Choroid plexus epithelial cell (primary cell): ENCODE data around the gene HUWE1.

Experiments
- DNase-seq: peaks from one replicate; pipeline ENCODE4 v3.0.0-alpha.2; 2010; ENCODE audit warnings: low read depth
- H3K4me3 ChIP-seq: 2 replicates; pipeline ENCODE4 v1.5.1; 2011; ENCODE audit warnings: low read depth, mild to moderate bottlenecking, control low read depth, low read length, moderate library complexity
- TF ChIP-seq, protein P1 (sequence below): conservative IDR thresholded peaks from 2 replicates; pipeline ENCODE4 v1.5.1; 2011; ENCODE audit warnings: low read depth, mild to moderate bottlenecking, control low read depth, inconsistent platforms, low read length, moderate library complexity

Gene HUWE1

DNA sequence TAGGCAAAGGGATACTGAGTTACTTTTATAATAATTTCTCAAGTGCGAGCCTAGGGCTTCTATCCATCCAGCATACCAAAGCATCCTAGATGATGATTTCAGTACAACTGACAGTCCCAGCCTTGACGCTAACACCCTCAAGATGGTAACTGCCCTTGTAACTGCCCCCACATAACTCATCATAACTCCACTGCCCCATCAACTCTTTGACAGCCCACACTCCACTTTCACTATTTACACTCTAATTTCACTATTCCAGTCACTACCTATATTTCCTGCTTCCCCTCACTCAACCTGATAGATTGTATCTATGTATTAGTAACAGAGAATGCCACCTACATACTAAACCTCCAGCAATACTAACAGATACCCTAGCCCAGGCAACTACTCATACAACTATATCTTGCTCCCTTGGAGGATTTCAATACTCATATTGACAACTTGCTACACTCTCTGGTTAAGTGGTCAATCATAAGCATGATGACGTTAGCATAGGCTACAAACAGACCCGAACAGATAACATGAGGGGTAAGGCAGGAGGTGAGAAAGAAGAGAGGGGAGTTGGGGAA is 65.0 kb downstream of the HUWE1 start:
- TF ChIP-seq, protein P1, sequence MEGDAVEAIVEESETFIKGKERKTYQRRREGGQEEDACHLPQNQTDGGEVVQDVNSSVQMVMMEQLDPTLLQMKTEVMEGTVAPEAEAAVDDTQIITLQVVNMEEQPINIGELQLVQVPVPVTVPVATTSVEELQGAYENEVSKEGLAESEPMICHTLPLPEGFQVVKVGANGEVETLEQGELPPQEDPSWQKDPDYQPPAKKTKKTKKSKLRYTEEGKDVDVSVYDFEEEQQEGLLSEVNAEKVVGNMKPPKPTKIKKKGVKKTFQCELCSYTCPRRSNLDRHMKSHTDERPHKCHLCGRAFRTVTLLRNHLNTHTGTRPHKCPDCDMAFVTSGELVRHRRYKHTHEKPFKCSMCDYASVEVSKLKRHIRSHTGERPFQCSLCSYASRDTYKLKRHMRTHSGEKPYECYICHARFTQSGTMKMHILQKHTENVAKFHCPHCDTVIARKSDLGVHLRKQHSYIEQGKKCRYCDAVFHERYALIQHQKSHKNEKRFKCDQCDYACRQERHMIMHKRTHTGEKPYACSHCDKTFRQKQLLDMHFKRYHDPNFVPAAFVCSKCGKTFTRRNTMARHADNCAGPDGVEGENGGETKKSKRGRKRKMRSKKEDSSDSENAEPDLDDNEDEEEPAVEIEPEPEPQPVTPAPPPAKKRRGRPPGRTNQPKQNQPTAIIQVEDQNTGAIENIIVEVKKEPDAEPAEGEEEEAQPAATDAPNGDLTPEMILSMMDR: no peak
- no peak for DNase-seq
- no peak overlapping the region for H3K4me3 ChIP-seq

DNA sequence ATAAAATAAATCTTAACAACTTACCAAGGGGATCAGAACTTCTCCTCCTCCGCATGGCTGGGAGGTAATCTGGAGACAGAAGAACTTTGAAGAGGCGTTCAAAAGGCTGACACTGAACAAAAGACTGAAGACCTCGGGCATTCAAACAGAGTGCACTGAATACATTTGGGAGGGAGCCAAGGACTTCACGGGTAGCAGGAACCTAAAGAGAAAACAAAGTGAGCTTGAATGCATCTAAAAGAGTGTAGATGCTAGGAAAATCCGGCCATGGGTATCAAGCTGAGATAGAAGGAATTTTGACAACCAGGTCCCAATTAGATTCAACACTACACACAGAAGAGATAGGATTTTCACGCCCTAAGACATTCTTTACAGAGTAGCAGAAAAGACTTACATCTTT is 69.6 kb downstream of the HUWE1 start:
- peak; percentile 14 for DNase-seq
- H3K4me3 ChIP-seq: no peak overlapping the region
- TF ChIP-seq, protein P1: no peak

DNA sequence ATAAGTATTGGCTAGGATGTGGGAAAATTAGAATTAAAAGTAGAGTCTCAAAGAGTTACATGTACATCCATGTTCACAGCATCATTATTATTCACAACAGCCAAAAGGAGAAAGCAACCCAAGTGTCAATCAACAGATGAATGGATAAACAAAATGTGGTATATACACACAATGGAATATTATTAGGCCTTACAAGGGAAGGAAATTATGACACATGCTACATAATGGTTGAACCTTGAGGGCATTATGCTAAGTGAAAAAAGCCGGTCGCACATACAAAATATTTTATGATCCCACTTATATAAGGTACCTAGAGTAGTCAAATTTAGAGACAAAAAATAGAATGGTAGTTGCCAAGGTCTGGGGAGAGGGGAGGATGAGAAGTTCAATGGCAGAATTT is 80.1 kb downstream of the HUWE1 start:
- no peak overlapping the region for H3K4me3 ChIP-seq
- DNase-seq: no peak
- TF ChIP-seq, protein P1: no peak

DNA sequence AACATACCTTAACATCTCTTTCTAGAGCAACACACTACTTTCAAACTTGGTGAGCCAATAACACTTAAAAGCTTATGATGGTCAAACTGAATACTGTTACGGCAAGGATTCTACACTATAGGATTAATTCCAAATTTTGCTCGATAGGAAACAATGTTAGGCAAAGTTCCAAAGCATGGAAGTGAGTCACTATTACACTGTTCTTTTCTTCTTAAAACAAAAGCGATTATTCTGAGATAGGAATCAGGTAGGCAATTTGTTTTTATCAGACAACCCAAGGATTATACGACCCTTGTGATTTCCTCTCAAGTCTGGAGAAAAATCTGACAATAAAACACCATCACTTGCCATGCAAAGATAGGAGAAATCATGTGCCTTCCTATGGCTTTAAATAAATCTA is 81.5 kb downstream of the HUWE1 start:
- TF ChIP-seq, protein P1: no peak
- no peak overlapping the region for H3K4me3 ChIP-seq
- peak; percentile 2 for DNase-seq

DNA sequence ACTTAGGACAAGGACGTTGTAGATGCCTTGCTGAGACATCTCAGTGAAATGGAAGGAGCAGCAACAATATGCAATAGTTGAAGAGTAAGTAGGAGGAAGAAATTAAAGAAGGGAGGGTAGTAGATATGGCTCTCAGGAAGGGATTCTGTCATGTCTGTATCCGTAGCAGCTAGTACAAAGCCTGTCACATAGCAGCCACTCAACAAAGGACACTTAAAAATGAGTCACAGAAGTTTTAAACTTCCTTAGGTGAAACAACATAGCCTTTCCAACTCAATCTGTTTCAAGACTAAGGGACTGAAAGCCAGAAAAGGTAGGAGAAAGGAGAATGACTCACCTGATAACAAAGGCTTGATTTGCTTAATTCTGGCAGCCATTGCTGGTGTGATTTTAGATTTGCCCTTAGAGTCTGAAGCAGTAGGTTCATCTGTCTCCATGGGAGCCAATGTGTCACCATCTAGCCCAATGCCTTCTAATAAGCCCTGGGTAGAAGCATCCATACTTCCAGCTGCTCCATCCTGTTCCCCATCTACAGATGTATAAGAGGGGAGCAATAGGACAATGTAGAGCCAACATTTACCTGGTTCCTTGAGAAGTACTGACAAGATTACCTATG is 86.6 kb downstream of the HUWE1 start:
- TF ChIP-seq, protein P1: no peak
- no peak for DNase-seq
- no peak overlapping the region for H3K4me3 ChIP-seq

DNA sequence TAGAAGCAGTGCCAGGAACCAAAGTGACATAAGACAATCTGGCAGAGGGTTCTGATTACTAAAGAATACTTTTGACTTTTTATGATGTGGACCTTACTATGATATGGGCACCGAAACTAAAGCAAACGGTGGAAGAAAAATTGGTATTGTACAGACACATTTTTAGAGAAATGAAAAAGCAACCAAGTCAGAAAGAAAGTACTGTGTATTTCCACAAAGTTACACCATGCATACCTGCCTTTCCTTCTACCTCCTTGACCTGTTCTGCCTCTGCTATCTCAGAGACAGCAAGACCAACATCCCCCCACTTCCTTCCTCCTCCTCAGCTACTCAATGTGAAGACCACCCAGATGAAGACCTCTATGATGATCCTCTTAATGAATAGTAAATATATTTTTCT is 88.3 kb downstream of the HUWE1 start:
- no peak for DNase-seq
- H3K4me3 ChIP-seq: no peak overlapping the region
- TF ChIP-seq, protein P1: no peak

DNA sequence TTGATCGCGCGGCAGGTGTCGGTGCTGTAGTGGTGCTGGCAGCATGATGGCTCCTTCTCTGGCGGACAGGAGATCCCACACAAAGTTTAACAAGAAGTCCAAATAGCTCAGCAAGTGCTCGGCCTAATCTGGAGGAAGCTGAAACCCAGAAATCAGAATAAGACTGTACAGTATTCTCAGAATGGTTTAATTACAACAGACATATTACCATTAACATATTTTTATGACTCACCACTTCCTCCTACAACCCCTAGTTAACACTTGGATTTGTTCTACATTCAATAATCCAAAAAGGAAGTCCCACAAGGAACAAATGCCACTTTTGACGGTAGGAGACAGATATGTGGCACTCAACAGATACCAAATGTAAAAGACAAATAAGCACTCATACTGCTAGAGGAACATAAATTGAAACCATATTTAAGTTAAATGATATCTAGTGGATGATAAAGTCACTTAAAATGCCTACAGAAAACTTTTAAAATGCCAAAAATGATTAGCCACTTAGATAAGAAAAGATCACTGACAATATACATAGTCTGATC is 91.2 kb downstream of the HUWE1 start:
- H3K4me3 ChIP-seq: no peak overlapping the region
- peak; percentile 1 for DNase-seq
- TF ChIP-seq, protein P1: no peak
